GM18951 (cell line): ENCODE measurements around the gene SFTA2.
A peak's percentile ranks its signal among the peaks of the same experiment; 100 is the strongest.

ENCODE experiments used
- POLR2A ChIP-seq: IDR thresholded peaks from 4 replicates; pipeline ENCODE4 v1.6.1; 2011; ENCODE audit warnings: mild to moderate bottlenecking; ENCODE audit not compliant: insufficient read length, insufficient read depth; ENCODE audit errors: extremely low read depth
- in situ Hi-C: fragments of 300-500 bp; cut with MboI; formaldehyde crosslinking; loops from one replicate; pipeline ENCODE4 v1.12.0; 2022; ENCODE audit warnings: low sequenced_read_pairs, mixed read lengths, inconsistent platforms; ENCODE audit not compliant: unreplicated experiment

The SFTA2 gene

GRCh38 chr6:30957716-30958115 is 25.7 kb upstream of the SFTA2 start:
- TF ChIP-seq POLR2A = no peak
- in situ Hi-C loops = no loop called here

GRCh38 chr6:30955367-30956042 is 23.5 kb upstream of the SFTA2 start:
- in situ Hi-C loops = no loop called here

DNA sequence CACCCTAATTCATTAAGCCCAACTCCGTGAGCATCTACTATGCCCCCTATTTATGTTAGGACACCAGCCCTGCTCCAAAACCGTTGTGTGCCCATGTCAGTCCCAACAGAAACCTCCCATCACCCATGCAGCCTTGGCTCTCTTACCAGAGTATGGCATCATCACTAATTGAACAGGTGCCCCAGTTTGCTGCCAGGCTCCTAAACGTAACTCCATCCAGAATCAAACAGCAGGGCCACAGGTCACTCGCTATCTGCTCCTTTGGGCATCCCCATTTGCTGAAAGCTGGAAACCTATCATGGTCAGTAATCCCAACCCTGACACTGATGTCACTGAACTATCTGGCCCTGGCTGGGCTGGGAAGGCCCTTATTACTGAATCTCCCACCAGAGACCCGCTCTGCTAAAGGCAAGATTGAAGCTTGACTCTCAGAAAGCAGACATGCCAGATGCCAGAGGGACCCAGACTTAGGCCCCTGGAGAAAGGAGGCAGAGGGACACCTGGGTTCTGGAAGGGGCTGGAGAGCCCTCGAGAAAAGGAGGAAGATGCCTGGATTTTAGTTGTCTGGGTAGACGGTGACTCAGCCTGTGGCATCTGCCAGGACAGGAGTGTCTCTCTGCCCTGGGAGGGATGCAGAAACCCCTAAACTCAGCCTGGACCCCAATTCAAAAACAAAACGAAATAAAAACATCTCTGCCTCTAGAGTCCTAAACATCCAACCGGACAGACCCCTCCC is 22.8 kb upstream of the SFTA2 start:
- TF ChIP-seq POLR2A = no peak
- in situ Hi-C loops = no loop called here

More at GRCh38 chr6:30955367-30956042, 23.5 kb upstream of the SFTA2 start:
- peak; percentile 69 for TF ChIP-seq POLR2A

DNA sequence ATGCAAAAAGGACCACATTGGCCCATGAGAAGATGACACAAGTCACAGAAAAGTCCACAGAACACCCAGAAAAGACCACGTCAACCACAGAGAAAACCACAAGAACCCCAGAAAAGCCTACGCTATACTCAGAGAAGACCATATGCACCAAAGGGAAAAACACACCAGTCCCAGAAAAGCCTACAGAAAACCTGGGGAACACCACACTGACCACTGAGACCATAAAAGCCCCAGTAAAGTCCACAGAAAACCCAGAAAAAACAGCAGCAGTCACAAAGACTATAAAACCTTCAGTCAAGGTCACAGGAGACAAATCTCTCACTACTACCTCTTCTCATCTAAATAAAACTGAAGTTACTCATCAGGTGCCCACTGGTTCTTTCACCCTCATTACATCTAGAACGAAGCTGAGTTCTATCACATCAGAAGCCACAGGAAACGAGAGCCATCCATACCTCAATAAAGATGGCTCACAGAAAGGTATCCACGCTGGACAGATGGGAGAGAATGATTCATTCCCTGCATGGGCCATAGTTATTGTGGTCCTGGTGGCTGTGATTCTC is 20.0 kb upstream of the SFTA2 start:
- no peak for TF ChIP-seq POLR2A
- in situ Hi-C loops = no loop called here

DNA sequence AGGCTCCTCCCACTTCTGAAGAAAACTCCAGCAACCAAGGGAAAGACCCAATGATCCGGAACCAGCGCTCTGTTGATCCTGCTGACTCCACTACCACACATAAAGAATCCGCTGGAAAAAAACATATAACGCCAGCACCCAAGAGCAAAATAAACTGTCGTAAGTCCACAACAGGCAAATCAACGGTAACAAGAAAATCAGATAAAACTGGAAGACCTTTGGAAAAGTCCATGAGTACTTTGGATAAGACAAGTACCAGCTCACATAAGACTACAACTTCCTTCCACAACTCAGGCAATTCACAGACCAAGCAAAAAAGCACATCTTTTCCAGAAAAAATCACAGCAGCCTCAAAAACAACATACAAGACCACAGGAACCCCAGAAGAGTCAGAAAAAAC is 16.8 kb upstream of the SFTA2 start:
- in situ Hi-C loops = no loop called here
- TF ChIP-seq POLR2A = no peak

DNA sequence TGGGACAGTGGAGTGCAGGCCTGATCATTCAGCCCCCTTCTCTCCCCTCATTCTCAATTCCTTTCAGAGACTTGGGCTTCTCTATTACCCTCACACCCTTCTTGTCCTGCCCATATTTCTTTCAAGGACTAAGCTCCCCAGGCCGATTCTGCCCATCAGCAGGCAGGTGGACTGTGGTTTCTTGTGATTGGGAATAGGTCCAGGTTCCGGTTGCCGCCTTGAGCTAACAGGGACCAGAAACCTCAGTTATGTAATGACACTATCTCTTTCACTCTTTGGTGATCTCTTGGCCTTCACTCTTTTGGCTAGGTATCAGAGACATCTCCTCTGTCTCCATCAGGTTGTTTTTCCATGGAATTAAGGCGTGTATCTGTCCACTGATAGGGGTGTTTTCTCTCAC is 15.3 kb upstream of the SFTA2 start:
- no peak for TF ChIP-seq POLR2A
- in situ Hi-C loops = no loop called here

- in situ Hi-C loops = no loop called here
- TF ChIP-seq POLR2A = no peak
Observed at GRCh38 chr6:30945281-30945680, 13.3 kb upstream of the SFTA2 start.

DNA sequence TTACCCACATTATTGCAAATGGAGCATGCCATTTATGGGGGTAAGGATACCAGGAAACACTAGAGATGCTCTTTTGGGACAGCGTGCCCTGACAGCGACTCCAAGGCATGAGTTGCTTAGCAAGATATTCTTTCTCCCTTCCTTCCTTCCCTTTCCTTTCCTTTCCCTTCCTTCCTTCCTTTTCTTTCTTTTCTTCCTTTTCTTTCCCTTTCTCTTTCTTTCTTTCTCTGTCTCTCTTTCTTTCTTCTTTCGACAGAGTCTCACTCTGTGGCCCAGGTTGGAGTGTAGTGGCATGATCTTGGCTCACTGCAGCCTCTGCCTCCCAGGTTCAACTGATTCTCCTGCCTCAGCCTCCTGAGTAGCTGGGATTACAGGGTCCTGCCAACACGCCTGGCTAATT is 12.1 kb upstream of the SFTA2 start:
- in situ Hi-C loops = no loop called here
- TF ChIP-seq POLR2A = no peak

DNA sequence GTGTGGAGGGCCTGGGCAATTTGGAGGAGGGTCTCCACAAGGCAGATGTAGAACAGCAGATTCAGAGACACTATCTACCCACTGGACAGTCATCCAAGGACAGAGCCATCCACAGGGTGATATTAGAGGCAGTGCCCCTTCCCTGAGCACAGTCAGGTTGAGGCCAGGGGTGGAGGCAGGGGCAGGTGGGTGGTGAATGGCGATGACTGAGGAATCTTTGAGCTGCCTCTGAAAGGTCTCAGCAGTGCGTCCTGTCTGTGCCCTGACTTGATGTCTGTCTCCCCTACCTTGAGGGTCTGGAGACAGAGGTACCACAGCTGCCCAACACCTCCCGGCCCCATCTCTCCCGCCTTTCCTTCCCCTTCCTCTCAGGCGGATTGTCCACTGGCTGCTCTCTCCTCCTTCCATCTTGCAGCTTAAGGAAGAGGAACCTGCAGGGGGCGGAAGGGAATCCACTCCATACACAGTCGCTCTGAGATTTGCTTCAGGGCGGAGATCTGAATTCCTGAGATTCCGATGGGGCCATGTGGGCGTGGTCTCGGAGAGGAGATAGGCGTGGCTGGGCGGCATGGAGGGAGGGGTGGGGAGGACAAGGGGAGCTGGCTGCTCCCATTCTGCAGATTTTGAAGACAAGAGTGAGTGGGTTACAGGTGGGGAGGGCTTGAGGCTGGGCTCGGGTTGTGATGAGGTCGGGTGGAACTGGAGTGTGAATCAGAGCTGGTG is 10.5 kb upstream of the SFTA2 start:
- TF ChIP-seq POLR2A = no peak
- in situ Hi-C loops = no loop called here

GRCh38 chr6:30940361-30940986 is 8.5 kb upstream of the SFTA2 start, which contains the start of gene MUCL3:
Gene MUCL3 (plus strand): TSS chr6:30940973. CDS start chr6:30941000, 27 bp downstream.
- in situ Hi-C loops = no loop called here
- no peak for TF ChIP-seq POLR2A

- no peak for TF ChIP-seq POLR2A
- in situ Hi-C loops = no loop called here
Observed at GRCh38 chr6:30939473-30939872, 7.5 kb upstream of the SFTA2 start.

GRCh38 chr6:30938730-30939129 is 6.8 kb upstream of the SFTA2 start:
- in situ Hi-C loops = no loop called here
- no peak for TF ChIP-seq POLR2A

DNA sequence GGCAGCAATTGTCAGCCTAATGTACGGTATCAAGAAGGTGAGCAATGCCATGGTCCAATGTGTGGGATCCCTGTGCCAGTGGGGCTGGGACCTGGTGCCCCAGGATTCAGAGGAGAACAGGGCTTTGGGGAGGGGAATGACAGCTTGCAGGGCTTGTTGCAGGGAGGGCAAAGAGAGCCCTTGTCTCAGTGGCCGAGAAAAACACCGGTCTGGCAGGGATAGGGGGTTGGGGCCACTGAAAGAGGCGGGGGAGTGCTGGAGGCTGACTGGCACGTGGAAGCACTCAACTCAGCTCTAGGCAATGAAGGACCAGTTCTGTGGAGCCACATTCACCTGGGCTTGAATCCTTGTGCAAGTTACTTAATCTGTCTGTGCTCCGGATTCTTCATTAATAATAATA is 5.3 kb upstream of the SFTA2 start:
- in situ Hi-C loops = no loop called here
- no peak for TF ChIP-seq POLR2A
